GM20000 (cell line): ENCODE data around the gene CD151.

ENCODE experiments used
- DNase-seq: peaks from one replicate; pipeline ENCODE4 v3.0.0; 2012; ENCODE audit warnings: low spot score
- TF ChIP-seq, protein P1 (sequence below): IDR thresholded peaks from 2 replicates; pipeline ENCODE4 v1.5.1; 2012; ENCODE audit warnings: mild to moderate bottlenecking, control low read depth; ENCODE audit errors: extremely low read depth, missing control alignments

Gene CD151

DNA sequence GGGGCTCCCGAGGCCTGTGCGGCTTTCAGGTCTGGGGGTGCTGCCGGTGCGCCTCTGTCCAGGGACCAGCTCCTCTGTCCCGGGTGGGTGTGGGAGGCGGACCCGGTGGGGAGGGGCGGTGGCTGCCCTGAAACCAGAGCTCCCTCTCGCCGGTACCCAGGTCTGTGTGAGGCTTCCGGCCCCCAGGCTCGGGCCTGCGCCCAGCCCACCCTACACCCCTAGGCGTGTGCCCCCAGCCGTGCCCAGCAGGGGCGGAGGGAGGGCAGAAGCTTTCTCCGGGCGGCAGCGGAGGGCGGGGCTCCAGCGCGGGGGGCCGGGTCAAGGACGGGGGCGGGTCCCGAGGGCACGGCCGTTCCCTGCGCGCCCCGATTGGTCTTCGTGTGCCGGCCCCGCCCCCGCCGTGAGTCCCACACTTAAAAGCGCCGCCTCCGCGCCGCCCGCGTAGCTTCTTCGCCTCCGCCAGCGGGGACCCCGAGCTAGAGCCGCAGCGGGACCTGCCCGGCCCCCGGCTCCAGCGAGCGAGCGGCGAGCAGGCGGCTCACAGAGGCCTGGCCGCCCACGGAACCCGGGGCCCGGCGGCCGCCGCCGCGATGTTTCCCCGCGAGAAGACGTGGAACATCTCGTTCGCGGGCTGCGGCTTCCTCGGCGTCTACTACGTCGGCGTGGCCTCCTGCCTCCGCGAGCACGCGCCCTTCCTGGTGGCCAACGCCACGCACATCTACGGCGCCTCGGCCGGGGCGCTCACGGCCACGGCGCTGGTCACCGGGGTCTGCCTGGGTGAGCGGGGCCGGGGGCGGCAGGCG, 13.4 kb upstream of the CD151 start:
- peak; percentile 97 for DNase-seq
- TF ChIP-seq, protein P1, sequence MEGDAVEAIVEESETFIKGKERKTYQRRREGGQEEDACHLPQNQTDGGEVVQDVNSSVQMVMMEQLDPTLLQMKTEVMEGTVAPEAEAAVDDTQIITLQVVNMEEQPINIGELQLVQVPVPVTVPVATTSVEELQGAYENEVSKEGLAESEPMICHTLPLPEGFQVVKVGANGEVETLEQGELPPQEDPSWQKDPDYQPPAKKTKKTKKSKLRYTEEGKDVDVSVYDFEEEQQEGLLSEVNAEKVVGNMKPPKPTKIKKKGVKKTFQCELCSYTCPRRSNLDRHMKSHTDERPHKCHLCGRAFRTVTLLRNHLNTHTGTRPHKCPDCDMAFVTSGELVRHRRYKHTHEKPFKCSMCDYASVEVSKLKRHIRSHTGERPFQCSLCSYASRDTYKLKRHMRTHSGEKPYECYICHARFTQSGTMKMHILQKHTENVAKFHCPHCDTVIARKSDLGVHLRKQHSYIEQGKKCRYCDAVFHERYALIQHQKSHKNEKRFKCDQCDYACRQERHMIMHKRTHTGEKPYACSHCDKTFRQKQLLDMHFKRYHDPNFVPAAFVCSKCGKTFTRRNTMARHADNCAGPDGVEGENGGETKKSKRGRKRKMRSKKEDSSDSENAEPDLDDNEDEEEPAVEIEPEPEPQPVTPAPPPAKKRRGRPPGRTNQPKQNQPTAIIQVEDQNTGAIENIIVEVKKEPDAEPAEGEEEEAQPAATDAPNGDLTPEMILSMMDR = no peak

DNA sequence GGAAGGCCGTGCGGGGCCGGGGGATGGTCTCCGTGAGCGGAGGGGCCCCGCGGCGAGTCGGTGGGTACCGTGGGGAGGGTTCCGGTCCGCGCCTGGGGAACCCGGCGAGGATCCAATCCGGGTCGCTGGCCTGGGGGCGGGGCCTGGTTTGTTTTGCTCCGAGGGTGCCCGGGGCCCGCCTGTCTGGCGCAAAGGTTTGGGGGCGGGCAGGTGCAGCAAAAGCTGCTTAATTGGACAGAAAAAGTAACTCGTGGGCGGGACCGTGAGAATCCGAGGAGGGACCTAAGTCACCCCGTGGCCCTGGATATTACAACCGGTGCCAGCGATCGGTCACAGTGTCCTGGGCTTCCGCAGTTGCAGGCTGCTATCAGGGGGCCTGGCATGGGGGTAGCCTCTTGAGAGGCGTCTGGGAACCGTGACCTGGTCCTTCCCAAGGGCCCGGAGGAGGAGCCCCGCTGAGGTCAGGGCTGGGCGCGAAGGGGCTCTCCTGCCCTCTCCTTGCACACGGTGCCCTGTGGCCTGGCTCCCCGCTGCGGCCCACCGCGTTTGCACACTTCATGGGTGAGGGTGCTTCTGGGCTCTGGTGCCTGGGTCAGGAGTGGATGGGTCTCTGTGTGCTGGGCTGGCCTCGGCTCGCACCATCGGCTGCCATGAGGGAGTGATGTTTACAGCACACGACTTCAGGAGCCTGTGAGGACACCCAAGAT, 12.7 kb upstream of the CD151 start:
- DNase-seq = peak; percentile 94
- TF ChIP-seq, protein P1 = no peak

DNA sequence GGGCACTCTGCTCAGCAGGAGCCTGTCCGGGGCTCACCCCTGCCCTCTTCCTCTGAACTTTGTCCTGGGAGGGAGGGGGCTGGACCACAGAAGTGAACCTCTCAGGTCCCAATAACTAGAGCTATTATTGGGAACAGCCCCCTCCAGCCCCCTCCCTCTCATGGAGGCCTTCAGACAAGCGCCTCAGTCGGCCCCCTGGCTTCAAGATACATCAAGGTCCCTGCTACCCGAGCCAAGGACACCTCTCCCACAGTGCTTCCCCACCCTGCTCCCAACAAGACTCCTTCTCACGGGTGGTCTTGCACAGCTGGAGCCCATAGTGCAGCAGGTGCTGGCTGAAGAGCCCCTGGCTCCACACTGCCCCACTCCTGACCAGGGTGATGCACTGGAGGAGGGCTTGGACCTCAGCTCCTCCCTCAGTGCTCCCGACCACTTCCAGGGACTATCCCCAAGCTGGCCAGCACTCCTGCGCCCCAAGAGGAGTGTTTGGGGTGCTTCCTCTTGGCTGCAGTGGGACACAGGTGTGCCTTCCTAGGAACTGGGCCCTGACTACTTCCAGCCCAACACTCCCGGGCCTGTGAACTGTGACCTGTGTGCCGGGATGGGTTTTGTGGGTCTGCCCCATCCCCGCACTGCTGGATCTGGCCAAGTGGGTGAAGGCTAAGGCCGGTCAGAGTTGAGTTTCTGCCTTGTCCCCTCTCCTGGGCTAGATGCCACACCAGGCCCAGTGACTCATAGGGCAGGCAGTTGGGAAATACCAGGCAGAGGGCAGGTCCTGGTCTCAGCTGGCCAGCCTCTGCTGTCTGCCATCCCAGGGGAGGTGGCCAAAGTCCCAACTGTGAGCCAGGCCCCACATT, 11.9 kb upstream of the CD151 start:
- DNase-seq = no peak
- TF ChIP-seq, protein P1 = no peak

DNA sequence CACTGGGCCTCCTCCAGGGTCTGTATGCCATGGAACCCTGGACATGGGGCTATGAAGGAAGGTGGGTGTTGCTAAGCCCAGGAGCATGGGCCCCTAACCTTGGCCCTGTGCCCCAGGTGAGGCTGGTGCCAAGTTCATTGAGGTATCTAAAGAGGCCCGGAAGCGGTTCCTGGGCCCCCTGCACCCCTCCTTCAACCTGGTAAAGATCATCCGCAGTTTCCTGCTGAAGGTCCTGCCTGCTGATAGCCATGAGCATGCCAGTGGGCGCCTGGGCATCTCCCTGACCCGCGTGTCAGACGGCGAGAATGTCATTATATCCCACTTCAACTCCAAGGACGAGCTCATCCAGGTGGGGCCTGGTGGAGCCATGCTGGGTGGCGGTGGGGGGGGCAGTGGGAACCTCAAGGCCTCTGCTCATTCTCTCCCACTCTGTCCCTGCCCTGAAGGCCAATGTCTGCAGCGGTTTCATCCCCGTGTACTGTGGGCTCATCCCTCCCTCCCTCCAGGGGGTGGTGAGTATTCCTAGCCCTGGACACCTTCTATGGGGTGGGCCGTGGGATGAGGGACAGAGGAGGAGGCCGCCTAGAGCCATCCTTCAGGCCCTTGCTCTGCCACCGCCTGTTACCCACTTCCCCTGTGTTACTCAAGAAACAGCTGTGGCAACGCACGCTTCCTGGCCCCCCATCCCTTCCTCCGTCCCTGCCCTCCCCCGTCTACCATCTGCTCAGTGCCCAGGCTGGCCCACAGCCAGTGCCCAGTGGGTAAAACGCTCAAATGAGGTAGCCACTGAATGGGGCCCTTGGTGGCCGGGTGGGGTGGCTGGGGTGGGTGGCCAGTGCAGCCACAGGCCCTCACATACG, 11.0 kb upstream of the CD151 start:
- TF ChIP-seq, protein P1 = no peak
- DNase-seq = no peak

DNA sequence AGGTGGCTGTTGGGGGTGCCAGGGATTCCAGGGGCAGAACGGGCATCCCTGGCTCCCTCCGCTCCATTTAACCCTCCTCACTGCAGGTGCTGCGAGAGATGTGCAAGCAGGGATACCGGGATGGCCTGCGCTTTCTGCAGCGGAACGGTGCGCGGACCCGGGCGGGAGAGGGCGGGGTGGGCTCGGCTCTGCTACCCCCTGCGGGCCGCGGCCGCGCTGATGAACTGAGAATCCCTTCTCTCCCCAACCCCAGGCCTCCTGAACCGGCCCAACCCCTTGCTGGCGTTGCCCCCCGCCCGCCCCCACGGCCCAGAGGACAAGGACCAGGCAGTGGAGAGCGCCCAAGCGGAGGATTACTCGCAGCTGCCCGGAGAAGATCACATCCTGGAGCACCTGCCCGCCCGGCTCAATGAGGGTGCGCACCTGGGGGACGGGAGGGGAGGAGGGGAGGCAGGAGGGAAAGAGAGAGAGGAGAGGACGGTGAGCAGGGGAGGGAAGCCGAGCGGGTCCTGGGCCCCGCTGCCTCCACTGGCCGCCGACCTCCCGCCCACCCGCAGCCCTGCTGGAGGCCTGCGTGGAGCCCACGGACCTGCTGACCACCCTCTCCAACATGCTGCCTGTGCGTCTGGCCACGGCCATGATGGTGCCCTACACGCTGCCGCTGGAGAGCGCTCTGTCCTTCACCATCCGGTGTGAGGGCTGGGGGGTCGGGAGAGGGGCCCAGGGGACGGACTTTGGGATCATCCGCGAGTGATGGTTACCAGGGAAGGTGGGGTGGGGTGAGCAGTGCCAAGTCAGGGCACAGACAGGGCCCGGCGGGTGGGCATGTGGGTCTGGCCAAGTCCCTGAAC, 9.1 kb upstream of the CD151 start:
- TF ChIP-seq, protein P1 = no peak
- no peak for DNase-seq

DNA sequence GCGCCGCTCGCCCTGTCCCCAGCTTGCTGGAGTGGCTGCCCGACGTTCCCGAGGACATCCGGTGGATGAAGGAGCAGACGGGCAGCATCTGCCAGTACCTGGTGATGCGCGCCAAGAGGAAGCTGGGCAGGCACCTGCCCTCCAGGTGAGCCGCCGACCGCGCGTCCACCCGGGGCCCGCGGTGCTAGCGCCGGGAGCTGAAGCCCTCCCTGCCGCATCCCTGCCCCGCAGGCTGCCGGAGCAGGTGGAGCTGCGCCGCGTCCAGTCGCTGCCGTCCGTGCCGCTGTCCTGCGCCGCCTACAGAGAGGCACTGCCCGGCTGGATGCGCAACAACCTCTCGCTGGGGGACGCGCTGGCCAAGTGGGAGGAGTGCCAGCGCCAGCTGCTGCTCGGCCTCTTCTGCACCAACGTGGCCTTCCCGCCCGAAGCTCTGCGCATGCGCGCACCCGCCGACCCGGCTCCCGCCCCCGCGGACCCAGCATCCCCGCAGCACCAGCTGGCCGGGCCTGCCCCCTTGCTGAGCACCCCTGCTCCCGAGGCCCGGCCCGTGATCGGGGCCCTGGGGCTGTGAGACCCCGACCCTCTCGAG, 8.4 kb upstream of the CD151 start:
- no peak for DNase-seq

More for the DNA sequence above, 8.4 kb upstream of the CD151 start:
- TF ChIP-seq, protein P1 = no peak
